Peyer's patch (tissue), 4 donors: Measurements from ENCODE around the gene SLC6A7. TPM values are rescaled to one million over a fixed set of nuclear protein-coding genes. Genes with fewer than 3 reads are reported as not detected.

Experiments used
- DNase-seq, 3 donors: peaks; one replicate each; pipeline ENCODE4 v3.0.0-alpha.2; 2017 to 2019
- H3K27ac ChIP-seq, 4 donors: fragments of 200-600 bp; sonication (generic); one replicate each; pipeline ENCODE4 v1.5.1; 2016 to 2019
- H3K27me3 ChIP-seq, 2 donors: fragments of 200-600 bp; sonication (generic); one replicate each; pipeline ENCODE4 v1.5.1; 2019
- H3K36me3 ChIP-seq, 3 donors: fragments of 200-600 bp; sonication (generic); one replicate each; pipeline ENCODE4 v1.5.1; 2016 to 2019
- H3K4me1 ChIP-seq, 4 donors: fragments of 200-600 bp; sonication (generic); one replicate each; pipeline ENCODE4 v1.5.1; 2016 to 2019
- H3K4me3 ChIP-seq, 4 donors: fragments of 200-600 bp; sonication (generic); 1 replicate in 3 of 4; 2 replicates in 1 of 4; pipeline ENCODE4 v1.5.1; 2016 to 2019; ENCODE audit warnings: mild to moderate bottlenecking in 1 of 4
- H3K9me3 ChIP-seq, 4 donors: fragments of 200-600 bp; sonication (generic); one replicate each; pipeline ENCODE4 v1.5.1; 2016 to 2019; ENCODE audit warnings: mild to moderate bottlenecking in 1 of 4
- CTCF ChIP-seq, 6 experiments: fragments of 450-650 bp in 4 of 6; fragments of 200-600 bp in 2 of 6; sonication (generic) in 1 of 6; IDR thresholded peaks; one replicate each; pipeline ENCODE4 v1.5.1; 2017 to 2019; ENCODE audit warnings: antibody characterized with exemption in 6 of 6, mild to moderate bottlenecking in 3 of 6, moderate library complexity in 1 of 6
- POLR2A ChIP-seq, 2 donors: fragments of 450-650 bp; IDR thresholded peaks; one replicate each; pipeline ENCODE4 v1.5.1; 2017; ENCODE audit warnings: antibody characterized with exemption in 2 of 2, mild to moderate bottlenecking in 2 of 2, moderate library complexity in 2 of 2
- total RNA-seq, 4 donors: library from RNA; depleted of rRNA; stranded (reverse); fragments of >200 nt; gene quantifications; one replicate each; pipeline ENCODE4 v1.1.0, GENCODE V29; 2016

Gene SLC6A7
- total RNA-seq, 4 donors from 2014 or later = 12.3 to 41.6 (median 19.9) TPM

DNA sequence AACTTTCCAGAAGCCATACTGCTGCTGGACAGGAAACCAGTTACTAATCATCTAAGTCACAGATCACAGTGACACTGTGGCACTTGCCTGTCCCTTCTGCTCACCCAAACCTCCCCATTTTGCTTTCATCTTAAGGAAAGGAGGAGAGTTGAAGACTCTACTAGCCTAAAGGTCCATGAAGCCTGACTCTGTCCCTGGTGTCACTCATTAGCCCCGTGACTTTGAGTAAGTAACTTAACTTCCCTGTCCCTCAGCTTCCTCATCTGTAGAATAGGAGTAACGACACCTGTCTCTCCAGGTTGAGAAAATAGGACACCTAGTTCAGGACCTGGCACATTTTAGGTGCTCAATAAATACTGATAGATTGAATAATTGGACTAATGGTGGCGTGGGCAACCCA lies 536 bp upstream of the SLC6A7 start:
- peaks cover 0 to 43% (median 6%) of the 10 kb centered on the region in 4 donors for H3K4me1 ChIP-seq
- peak in 1 of 3 donors; percentile 34 for DNase-seq
- H3K4me3 ChIP-seq = no peak overlapping the region
- no peak overlapping the region for H3K27ac ChIP-seq
- no peaks in the 10 kb centered on the region for H3K27me3 ChIP-seq
- TF ChIP-seq POLR2A (IDR thresholded peaks at IDR 0.05) (no peak), CTCF (IDR thresholded peaks at IDR 0.05) (no peak)
- H3K36me3 ChIP-seq = no peaks in the 10 kb centered on the region
- no peaks in the 10 kb centered on the region for H3K9me3 ChIP-seq

- H3K27ac ChIP-seq = no peak overlapping the region
- H3K4me1 ChIP-seq = peaks cover 0 to 33% (median 3%) of the 10 kb centered on the region in 4 donors
- peak overlapping the region in 1 of 4 donors; percentile 34 for H3K4me3 ChIP-seq
- peak in 1 of 3 donors; percentile 32 for DNase-seq
- no peaks in the 10 kb centered on the region for H3K9me3 ChIP-seq
- TF ChIP-seq CTCF (IDR thresholded peaks at IDR 0.05) (no peak), POLR2A (IDR thresholded peaks at IDR 0.05) (no peak)
- no peaks in the 10 kb centered on the region for H3K27me3 ChIP-seq
- H3K36me3 ChIP-seq = no peaks in the 10 kb centered on the region
Measured at GRCh38 chr5:150190503-150190979, 679 bp downstream of the SLC6A7 start.

DNA sequence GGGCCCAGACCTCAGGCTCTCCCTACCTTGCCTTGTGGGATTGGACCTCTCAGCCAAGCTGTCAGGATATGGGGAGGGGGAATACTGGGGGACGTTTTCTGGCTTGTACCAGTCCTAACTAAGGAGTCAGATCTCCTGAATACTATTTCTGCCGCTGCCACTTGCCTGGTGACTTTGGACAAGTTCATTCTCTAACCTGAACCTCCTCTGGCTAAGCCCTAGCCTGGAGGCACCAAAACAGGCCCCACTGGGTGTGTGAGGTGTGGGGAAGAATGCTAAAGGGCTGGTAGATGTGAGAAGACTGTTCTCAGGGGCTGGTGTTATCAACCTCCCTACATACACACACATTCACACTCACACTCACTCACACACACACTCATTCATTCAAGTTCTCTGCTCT lies 1.1 kb downstream of the SLC6A7 start:
- H3K27ac ChIP-seq = no peak overlapping the region
- no peaks in the 10 kb centered on the region for H3K27me3 ChIP-seq
- H3K36me3 ChIP-seq = no peaks in the 10 kb centered on the region
- no peak overlapping the region for H3K4me3 ChIP-seq
- DNase-seq = no peak
- TF ChIP-seq CTCF (IDR thresholded peaks at IDR 0.05) (no peak), POLR2A (IDR thresholded peaks at IDR 0.05) (no peak)
- peaks cover 0 to 28% (median 2%) of the 10 kb centered on the region in 4 donors for H3K4me1 ChIP-seq
- H3K9me3 ChIP-seq = no peaks in the 10 kb centered on the region

GRCh38 chr5:150192462-150192861 lies 2.6 kb downstream of the SLC6A7 start:
- H3K27ac ChIP-seq = no peak overlapping the region
- no peak for TF ChIP-seq POLR2A (IDR thresholded peaks at IDR 0.05)
- TF ChIP-seq CTCF (IDR thresholded peaks at IDR 0.05) = no peak
- DNase-seq = peak in 1 of 3 donors; percentile 32
- no peak overlapping the region for H3K4me3 ChIP-seq
- peaks cover 0 to 5% (median 0%) of the 10 kb centered on the region in 3 donors for H3K36me3 ChIP-seq
- H3K27me3 ChIP-seq = no peaks in the 10 kb centered on the region
- H3K9me3 ChIP-seq = no peaks in the 10 kb centered on the region
- H3K4me1 ChIP-seq = peaks cover 0 to 14% (median 2%) of the 10 kb centered on the region in 4 donors

DNA sequence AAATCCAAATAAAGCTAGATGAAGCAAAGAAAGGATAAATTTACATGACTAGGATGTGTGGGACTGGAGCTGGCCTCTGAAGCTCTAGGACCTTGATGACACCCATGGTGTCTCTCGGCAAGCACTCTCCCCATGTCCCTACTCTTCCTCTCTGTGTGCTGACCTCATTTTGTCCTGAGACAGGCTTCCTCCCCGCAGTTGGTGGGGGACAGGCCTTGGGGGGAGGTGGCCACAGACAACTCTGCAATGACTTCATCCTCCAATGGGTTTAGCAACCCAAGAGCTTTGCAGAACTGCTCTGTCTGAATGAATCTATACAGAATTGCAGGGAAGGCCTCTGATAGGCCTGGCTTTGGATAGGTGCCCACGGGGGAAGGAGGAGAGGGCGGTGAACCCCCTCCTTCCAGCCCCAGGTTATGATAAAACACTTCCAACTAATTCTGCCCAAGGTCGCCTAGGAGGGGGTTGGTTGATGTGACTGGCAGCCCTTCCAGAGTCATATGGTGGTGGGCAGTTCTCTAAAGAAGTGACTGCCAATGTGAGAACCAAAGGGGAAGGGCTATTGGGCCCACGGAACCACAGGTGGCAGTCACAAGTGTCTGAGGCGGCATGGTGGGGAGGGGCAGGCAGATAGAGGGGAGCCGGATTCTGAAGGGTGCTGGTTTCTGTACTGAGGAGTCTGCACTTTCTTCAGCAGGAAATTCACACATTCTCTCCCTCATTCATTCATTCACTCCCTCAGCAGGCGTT lies 6.0 kb downstream of the SLC6A7 start:
- H3K9me3 ChIP-seq = no peaks in the 10 kb centered on the region
- peaks cover 0 to 5% (median 0%) of the 10 kb centered on the region in 3 donors for H3K36me3 ChIP-seq
- H3K4me1 ChIP-seq = no peaks in the 10 kb centered on the region
- no peak overlapping the region for H3K27ac ChIP-seq
- H3K27me3 ChIP-seq = no peaks in the 10 kb centered on the region
- DNase-seq = no peak
- no peak overlapping the region for H3K4me3 ChIP-seq
- TF ChIP-seq CTCF (IDR thresholded peaks at IDR 0.05) (no peak), POLR2A (IDR thresholded peaks at IDR 0.05) (no peak)
